SK-N-MC (cell line): ENCODE measurements around the gene CYSLTR1.

Source experiments
- EZH2 ChIP-seq: fragments of 200-600 bp; sonication (generic); IDR thresholded peaks from one replicate; pipeline ENCODE4 v1.6.1; 2017; ENCODE audit warnings: antibody characterized with exemption
- POLR2AphosphoS5 ChIP-seq: IDR thresholded peaks from 2 replicates; pipeline ENCODE4 v1.6.1; 2012; ENCODE audit warnings: mild to moderate bottlenecking, low read depth, low read length, borderline replicate concordance

DNA sequence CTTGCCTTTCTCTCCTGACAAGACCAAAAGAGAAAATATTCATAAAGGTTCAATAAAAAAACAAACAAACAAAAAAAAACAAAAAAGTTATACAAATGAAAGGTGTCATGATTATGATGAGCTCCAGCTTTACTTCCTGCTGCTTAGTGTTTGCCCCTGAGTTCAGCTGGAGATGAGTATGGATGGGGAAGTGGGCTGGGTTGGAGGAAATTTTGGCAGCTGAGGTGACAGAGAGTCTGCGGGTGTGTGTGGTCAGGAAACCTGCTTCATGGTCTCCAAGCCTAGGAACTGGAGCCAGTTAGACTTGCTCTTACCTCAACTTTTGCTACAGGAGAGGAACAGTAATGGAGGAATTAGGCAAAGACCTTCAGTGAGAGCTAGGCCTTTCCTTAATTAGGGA is 4.3 kb upstream of the CYSLTR1 start:
- TF ChIP-seq POLR2AphosphoS5 (no peak), EZH2 (no peak)
